NK-92 (cell line): ENCODE measurements around the gene NAB1.
"Not testable (repeated sequence)": the region's sequence is repeated elsewhere in the genome, so short reads cannot be mapped to it uniquely, and the experiment has no call there.

Experiments
- DNase-seq: peaks from one replicate; lab custom pipeline; 2025; ENCODE audit not compliant: unreplicated experiment; lab: John Stamatoyannopoulos, UW

NAB1 gene

DNA sequence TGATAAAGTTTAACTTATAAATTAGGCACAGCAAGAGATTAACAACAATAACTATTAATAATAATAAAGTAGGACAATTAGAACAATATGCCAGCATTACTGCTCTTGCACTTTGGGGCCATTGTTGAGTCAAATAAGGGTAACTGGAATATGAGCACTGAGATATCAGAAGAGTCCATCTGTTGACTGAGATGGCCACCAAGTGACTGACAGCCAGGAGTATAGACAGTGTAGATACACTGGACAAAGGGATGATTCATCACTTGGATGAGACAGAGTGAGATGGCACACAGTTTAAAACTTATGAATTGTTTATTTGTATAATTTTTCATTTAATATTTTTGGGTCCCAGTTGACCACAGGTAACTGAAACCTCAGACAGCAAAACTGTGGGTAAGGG lies 20.0 kb downstream of the NAB1 start:
- no peak for DNase-seq

DNA sequence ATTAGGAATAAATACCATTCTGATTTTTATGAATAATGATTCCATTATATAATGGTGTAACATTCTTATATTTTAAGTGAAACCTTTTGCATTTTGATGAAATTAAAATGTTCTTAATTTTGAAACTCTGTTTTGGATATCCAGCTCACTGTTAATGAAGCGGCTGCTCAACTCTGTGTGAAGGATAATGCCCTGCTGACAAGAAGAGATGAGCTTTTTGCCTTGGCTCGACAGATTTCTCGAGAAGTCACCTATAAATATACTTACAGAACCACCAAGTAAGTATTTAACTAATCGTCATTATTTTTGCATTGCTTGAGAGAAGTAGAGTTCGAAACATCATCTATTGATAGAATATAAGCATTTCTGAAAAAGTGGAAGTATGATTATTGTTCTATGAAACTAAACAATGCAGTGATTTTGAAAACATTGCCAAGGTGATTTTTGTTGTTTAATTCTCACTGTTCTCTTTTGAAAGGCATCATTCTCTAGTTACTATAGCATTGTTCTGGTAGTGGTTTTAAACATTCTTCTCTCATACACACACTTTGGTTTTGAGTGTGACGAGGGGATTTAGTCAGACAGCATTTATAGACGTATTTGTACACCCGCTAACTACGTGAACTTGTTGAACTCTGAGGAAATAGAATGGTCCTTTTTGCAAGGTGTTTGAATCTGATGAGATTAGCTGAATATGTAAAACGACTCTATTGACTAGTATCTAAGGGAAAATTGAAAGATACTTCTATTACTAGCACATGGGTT lies 21.5 kb downstream of the NAB1 start:
- no peak for DNase-seq

DNA sequence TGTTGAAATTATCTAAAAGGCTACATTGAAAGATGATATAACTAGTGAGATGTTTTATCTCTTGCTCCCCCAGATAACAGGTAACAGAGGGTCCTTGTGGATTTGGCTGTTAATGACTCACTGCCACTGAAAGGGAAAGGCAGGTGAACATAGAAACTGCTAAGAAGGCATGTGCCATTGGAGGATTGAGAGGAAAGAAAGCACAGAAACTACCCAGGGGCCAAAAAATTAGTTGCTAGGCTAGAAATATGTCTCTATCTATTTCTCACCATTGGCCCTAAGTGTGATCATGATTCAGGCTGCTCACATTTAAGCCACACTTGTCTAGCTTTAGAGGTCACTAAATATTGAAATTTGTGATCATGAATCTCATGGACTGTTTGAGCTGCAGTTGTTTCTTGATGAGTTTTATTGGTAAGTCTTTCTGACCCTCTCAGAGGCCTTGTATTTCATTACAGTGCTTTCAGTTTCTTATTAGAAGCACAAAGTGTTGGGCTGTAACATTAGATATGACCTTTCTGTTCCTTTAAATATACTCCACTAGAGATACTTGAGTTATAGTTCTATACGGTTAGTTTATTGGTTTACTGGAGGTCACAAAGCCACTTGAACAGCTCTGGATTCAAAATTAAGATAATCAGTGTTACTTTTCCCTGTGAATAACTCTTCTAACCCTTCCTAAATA lies 26.2 kb downstream of the NAB1 start:
- DNase-seq = no peak

DNA sequence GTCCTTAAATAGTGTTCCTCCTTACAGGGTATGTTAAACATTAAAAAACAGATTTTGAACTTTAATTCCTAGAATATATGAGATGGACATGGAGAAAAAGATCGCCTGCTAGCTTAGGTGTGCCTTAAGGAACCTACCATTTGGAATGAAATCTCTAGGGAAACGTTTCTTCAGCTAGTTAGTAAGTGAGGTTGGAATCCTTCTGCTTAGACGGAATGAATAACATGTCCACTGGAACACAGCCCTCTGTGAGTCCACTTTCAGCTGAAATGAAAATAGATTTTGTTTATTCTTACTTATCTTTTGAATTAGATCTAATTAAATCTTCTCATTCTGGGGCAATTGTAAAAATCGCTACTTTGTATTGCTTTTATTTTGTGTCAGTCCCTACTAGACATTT lies 28.4 kb downstream of the NAB1 start:
- DNase-seq = no peak

DNA sequence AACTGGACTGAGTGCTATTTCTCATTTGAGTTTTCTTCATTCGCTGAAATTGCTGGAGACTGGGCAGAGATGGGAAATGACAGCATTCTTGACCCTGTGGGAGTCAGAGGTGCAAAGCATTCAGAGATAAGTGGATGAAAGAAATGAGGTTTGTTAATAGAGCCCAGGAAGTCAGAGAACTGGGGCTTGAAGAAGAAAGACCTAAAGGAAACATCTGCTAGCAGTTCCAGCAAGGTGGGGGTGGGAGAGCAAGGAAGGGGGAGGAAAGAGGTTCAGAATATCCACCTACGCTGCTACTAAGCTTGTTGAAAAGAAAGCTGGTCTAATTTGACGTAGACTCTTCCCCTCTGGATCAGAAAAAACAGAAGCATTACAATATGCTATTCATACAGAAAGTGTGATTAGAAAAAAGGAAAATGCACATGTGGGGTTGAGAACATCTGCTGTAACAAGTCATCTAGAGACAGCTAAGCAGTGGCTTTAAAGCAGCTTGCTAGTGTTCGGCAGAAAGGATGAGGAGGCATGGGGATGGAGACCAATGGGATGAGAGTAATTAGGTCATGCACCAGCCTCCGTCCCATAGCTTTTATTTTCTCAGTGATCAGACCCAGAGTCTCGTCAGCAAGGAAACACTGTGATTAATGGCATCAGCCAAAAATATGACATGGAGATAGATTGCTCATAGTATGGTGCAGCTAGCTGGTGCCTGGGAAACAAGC lies 29.7 kb downstream of the NAB1 start:
- DNase-seq = no peak

DNA sequence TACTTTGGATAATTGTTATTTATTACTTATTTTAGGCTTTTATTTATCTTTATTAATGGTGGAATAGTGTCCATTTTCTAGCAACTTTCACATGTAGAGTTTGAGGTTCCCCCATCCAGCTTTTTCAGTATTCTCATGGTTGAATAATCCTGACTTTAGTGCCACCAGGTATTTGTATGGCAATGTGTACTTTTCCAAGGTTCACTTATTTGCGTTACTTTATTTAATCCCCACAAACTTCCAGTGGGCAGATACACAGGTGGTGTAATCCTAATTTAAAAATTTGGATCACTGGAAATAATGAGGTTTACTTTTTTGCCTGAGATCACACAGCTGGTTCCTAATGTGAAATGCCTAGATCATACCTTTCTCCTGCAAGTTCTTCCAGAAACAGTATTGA lies 30.5 kb downstream of the NAB1 start:
- DNase-seq = no peak

DNA sequence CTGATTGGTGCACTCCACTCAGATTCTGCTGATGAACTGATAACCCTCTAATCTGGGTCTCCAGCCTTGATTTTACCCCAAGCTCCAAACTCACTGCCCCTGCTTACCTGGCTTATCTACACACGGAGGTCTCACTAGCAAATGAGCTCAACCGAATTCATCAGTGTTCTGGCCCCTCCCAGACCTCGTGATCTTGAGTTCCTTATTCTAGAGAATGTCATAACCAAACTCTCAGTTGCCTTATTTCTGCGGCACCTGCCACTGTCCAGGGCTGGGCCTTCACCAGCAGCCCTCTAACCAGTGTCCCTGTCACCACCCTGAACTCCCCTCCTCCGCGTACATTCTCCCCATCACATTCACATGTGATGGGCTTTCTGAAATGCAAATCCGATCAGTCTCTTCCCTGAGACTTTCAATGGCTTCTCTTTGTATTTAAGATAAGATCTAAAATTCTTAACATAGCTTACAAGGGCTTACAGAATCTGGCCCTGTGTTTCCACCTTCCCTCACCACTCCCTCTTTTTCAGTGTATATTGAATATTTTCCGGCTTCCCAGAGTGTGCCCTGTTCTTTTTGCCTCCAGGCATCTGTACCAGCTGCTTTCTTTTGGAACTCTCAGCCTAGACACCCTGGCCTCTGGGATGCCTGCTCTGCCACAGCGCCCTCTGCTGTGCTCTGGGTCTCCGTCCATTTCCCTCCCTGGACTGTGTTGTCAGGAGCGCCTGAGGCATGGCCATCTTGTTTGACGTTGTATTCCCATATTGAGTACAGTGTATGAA lies 31.1 kb downstream of the NAB1 start:
- DNase-seq = no peak

DNA sequence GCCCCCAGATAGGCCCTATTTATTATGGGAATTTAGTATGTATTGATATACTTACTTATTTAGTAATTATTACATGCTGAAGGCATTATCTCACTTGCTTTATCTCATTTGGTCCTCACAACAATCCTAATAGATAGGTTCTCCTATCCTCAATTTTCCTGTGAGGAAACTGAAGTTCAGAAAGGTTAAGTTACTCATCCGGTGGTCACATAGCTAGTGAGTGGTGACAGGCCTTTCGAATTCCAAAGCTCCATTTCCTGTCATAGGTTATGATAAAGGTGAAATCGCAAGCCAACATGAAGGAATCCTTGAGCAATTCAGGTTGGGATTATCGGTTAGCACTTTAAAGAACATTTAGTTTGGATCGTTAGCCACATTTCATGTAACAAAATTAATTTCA lies 33.3 kb downstream of the NAB1 start:
- no peak for DNase-seq

DNA sequence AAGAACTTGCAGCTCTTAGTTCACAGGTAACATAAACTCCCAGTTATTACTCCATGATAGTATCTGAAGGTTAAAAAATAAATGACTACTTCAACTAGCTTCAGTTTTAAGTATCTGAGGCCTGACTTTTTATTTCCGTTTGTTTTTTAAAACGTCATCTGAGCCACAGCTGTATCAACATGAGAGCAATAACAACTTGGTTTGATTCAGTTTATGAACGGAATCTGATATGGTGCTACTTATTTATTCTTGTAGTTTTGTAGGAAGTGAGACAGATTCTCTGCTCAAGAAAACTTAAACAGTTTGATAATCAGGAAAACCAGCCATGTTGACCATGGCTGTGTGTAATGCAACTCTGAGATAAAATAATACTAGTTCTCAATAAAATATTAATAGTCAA lies 34.9 kb downstream of the NAB1 start:
- DNase-seq = no peak

DNA sequence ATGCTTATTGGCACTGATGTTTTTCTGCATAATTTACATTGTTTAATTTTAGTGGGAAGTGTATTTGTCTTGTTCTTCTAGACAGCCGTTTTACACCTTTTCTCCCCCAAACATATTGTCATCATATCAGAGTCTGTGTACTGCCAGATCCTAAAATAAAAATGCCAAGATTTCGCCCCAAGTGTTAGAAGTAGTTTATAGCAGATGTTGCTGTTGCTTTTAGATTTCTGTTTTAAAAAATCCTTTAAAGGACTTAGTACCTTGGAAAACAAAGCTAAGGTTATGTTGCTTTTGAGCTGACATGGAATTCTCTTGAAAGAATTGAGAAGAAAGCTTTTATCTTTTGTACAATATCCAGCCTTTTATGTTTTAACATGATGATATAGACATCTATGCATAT lies 36.0 kb downstream of the NAB1 start:
- no peak for DNase-seq

DNA sequence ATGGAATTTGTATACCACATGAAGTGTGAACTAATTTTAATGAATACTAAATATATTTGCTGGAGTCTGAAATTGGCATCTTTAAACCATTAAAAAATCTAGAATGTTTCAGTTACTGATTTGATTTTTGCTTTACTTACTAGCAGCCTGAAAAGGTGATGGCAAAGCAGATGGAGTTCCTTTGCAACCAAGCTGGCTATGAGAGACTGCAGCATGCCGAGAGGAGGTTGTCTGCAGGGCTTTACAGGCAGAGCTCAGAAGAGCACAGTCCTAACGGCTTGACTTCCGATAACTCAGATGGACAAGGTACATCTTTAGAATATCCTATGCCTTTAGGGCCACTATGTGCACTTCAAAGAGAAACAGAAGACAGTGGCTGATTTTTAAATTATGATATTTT lies 36.5 kb downstream of the NAB1 start:
- DNase-seq = no peak

DNA sequence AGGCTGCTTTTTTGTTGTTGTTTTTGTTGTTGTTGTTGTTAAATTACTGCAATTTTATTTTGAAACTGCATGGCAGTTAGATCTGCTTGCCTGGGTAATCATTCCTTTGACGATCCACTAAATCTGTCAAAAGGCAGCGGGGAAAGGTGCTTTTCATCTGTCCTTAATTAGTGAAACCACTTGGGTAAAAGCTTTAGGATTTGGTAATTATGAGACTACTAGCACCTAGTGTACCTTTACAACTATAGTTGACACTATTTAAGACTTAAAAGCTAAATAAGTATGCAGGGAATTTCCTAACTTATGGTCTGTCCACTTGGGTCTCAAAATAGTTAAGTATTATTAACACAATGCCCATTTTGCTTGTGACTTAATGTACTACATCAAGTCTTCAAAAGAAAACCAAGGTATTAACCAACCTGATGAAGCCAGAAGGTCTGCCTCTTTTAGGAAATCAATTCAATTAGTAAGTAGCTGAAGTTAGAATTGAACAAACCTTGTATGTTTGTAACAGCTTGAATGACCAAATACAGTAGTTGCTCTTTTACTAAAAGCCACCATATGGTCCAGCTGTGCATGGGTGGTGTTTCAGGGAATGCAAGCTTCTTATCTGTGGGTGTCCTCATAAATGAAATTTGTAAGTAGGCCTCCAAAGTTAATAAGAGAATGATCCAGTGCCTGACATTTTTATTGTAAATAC lies 44.8 kb downstream of the NAB1 start:
- no peak for DNase-seq

DNA sequence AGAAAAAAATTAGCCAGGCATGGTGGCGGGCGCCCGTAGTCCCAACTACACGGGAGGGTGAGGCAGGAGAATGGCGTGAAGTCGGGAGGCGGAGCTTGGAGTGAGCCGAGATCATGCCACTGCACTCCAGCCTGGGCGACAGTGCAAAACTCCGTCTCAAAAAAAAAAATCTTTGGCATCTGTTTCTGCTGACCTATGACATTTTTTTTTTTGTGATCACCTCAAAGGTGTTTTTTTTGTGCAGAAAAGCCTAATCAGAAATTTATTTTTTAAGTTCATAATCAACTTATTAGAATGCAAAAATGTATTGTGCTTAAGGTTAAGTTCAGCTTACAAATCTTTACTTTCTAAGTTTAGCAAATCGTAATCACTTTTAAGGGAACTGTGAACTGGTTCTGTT lies 45.6 kb downstream of the NAB1 start:
- no peak for DNase-seq

DNA sequence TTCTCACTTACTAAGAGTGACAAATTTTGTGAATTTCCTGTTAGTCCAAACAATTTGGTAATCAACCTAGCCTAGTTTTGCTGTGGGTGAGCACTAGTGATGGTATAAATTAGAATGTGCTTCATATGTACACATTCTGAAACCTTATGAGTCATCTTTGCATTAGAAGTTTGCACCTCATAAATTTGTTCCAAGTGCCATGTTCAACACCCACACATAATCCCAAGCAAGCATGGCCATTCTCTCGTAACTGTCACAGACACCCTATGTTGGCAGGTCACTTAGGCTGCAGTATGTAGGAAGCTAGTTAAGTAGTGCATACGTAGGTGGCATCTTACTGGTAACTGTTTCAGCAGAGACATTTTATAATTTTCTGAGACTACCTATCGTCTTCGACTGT lies 46.9 kb downstream of the NAB1 start:
- DNase-seq = no peak

DNA sequence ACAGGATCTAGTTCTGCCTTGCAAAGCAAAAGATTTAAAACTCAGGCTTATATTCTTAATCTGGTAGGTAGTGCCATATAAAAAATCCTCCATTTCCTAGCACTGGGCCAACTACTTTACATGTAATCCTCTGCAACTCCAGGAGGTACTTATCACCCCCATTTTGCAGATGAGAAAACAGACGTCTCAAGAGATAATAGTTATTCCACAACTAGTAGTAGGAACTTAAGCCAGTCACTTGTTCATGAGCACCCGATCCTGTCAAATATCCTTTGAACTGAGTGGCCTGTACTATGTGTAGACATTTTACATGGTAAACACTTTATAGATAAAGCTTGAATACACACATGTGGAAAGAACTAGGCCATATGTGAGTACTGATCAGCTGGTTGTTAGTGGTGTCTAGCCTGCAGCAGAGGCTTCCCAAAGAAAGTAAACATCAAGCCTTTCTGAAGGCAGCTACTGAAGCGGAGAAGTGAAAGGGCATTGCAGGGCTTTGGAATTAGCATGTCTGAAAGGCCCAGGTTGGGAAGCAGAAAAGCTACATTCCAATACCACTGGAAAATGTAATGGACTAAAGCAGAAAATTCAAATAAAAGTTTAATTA lies 48.0 kb downstream of the NAB1 start:
- DNase-seq = no peak

DNA sequence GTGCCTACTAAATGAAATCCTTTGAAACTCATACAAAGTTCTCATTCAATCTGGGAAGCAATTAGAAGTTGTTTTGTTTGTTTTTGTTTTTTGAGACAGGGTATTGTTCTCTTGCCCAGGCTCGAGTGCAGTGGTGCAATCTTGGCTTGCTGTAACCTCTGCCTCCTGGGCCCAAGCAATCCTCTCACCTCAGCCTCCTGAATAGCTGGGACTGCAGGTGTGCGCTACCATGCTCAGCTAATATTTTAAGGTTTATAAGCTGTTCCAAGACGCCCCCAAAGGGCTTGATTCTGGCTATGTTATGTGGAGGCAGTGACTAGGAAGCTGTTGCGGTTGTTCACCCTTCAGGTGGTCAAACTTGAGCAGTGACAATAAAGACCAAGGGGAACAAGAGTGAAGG lies 48.5 kb downstream of the NAB1 start:
- DNase-seq = no peak

DNA sequence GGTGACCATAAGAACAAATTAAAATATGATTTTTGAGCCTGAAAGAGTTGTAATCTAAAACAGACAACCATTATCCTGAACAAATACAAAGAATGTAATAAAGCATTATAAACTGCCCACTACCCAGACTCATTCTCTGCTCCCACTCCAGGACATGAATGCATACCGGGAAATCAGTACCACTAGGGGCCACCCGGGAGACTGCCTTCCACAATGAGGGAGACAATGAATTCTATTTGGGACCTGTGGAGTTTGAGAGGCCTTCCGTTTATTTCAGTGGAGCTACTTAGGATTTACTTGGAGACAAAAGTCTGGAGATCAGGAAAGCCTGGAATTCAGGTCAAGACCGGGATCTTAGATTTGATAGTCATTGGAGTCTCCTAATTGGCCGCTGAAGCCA lies 50.0 kb downstream of the NAB1 start:
- DNase-seq = no peak

DNA sequence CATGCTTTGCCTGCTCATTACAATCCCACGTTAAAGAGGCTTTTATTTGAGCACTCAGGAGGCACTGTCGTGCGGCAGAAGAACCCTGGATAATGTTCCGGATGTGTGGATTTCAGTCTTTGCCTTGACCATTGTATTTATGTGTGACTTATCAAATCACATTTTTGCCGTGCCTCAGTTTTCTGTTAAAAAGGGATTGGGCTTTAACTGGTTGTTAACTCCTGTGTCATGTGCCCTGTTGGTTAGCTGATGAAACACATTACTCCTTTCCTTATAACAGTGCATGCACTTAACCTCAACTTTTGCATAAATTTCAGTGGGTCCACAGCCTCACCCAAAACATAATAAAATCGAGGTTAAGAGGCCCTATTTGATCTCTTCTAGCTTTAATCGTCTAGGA lies 52.7 kb downstream of the NAB1 start:
- DNase-seq = no peak

DNA sequence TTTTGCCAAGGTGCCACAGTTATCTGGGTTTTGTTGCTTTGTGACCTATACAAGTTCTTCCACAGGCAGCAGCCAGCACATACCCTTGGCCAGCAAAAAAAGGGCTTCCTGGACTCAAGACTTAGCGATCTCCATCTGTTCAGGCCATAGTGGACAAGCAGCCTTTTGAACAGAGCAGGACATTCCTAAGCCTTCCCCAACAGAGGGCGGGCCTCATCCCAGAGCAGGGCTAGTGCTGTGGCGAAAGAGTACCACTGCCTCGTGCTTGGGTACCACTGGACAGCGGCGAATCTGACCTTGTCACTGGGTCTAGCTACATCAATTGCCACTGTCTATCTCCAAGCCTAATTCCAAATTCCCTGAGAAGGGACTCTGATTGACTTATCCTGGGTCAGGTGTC lies 56.4 kb downstream of the NAB1 start:
- DNase-seq = no peak

DNA sequence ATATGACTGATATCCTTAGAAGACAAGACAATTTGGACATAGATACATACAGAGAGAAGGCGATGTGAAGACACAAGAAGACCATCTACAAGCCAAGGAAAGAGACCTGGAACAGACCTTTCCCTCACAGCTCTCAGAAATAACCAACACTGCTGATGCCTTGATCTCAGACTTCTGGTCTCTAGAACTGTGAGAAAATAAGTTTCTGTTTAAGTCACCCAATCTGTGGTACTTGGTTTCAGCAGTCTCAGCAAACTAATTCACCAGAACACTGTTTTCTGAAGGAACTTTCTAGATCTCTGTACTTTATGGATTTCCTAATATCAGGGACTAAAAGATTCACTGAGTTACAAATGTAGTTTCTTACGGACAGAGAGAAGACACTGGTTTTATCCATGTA lies 58.8 kb downstream of the NAB1 start:
- DNase-seq = no peak

DNA sequence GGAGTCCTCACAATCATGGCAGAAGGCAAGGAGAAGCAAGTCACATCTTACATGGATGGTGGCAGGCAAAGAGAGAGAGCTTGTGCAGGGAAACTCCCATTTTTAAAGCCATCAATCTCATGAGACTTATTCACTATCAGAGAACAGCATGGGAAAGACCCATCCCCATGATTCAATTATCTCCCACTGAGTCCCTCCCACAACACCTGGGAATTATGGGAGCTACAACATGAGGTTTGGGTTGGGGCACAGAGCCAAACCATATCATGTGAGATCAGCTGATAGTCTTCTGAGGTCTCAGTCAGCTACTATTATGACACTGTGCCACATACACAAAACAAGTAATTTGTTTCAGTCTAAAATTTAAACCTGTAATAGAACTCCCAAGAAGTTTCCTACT lies 59.8 kb downstream of the NAB1 start:
- not testable (repeated sequence) for DNase-seq
